Fibroblast of the aortic adventitia (primary cell): ENCODE measurements around the gene MAP2K3. TPM values are rescaled to one million over a fixed set of nuclear protein-coding genes. Genes with fewer than 3 reads are reported as not detected.

ENCODE experiments used
- DNase-seq: peaks from one replicate; pipeline ENCODE4 v3.0.0-alpha.2; 2010; ENCODE audit warnings: low read depth
- H3K4me3 ChIP-seq: 2 replicates; pipeline ENCODE4 v1.5.1; 2011; ENCODE audit warnings: low read depth, mild to moderate bottlenecking, control low read depth, low read length, moderate library complexity
- CTCF ChIP-seq: IDR thresholded peaks from 2 replicates; pipeline ENCODE4 v1.5.1; 2011; ENCODE audit warnings: mild to moderate bottlenecking, low read length, control low read depth, inconsistent platforms; ENCODE audit not compliant: insufficient read depth
- total RNA-seq: library from RNA; depleted of rRNA; stranded (reverse); fragments of >200 nt; gene quantifications from 2 replicates; pipeline ENCODE4 v1.2.3, GENCODE V29; 2012; ENCODE audit warnings: low replicate concordance

Gene MAP2K3
- total RNA-seq, 1 donor: 24.5 TPM

GRCh38 chr17:21249086-21249795, 35.3 kb upstream of the MAP2K3 start:
- no peak for TF ChIP-seq CTCF
- DNase-seq: no peak
- no peak overlapping the region for H3K4me3 ChIP-seq

- H3K4me3 ChIP-seq: no peak overlapping the region
- TF ChIP-seq CTCF: no peak
Measured at GRCh38 chr17:21249920-21250703, 34.4 kb upstream of the MAP2K3 start.

GRCh38 chr17:21250854-21251253, 33.7 kb upstream of the MAP2K3 start:
- H3K4me3 ChIP-seq: no peak overlapping the region
- no peak for TF ChIP-seq CTCF
- peak; percentile 30 for DNase-seq

More at GRCh38 chr17:21249920-21250703, 34.4 kb upstream of the MAP2K3 start:
- DNase-seq: no peak

GRCh38 chr17:21251337-21252010, 33.0 kb upstream of the MAP2K3 start:
- no peak for DNase-seq
- H3K4me3 ChIP-seq: peak overlapping the region; percentile 74
- TF ChIP-seq CTCF: no peak

- no peak for DNase-seq
Measured at GRCh38 chr17:21252289-21252795, 32.2 kb upstream of the MAP2K3 start.

More at GRCh38 chr17:21252289-21252795, 32.2 kb upstream of the MAP2K3 start:
- peak overlapping the region; percentile 74 for H3K4me3 ChIP-seq
- no peak for TF ChIP-seq CTCF
